HG02943 (cell line): ENCODE measurements around the gene SSC4D.
"Not testable (repeated sequence)": the region's sequence is repeated elsewhere in the genome, so short reads cannot be mapped to it uniquely, and the experiment has no call there.

ENCODE experiments used
- ATAC-seq: cut with Tn5 transposase; IDR thresholded peaks from one replicate; pipeline ENCODE4 v1.9.1; 2021; ENCODE audit warnings: mild to moderate bottlenecking, low read depth, moderate library complexity; ENCODE audit not compliant: unreplicated experiment

Gene SSC4D

DNA sequence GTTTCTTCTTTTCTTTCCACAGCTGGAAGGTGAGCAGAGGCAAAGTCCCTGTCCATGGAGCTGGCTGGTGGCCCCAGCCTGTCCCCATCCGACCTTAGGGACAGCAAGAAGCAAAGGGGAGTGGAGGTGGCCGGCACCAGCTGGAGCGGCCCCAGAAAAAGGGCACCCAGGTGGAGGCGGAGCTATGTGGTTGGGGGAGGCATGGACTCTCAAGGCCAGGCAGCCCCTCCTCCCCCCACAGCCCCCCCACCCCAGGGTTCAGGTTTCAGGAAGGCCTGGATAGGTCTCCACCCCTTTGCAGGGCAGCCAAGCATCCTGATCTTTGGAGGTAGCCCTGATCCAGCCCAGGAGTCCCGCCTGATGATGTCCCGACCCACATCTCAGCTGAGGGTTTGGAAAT is at the start of gene SSC4D:
TSS of gene SSC4D (minus strand) at position 161 of the 400 bp plus-strand sequence. CDS start 5,258 bp downstream, outside the sequence.
- ATAC-seq = no peak

GRCh38 chr7:76458504-76458903 is 49.0 kb upstream of the SSC4D start:
- ATAC-seq = not testable (repeated sequence)

DNA sequence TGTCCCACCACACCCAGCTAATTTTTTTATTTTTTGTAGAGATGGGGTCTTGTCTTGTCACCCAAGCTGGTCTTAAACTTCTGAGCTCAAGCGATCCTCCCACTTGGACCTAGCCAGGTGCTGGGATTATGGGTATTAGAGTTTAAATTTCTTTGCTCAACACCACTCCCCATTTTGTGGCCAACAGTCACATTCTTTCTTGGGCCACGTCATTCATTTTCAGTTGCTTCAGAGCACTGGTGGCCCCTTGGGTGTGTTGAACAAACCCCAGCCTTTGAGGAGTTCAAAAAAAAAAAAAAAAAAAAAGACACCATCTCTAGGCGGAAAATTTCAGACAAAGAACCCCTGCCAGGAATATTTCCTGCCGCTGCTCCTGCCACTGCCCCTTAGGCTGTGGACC is 47.5 kb upstream of the SSC4D start:
- ATAC-seq = not testable (repeated sequence)

GRCh38 chr7:76445577-76446008 is 36.1 kb upstream of the SSC4D start:
- ATAC-seq = peak; percentile 83

DNA sequence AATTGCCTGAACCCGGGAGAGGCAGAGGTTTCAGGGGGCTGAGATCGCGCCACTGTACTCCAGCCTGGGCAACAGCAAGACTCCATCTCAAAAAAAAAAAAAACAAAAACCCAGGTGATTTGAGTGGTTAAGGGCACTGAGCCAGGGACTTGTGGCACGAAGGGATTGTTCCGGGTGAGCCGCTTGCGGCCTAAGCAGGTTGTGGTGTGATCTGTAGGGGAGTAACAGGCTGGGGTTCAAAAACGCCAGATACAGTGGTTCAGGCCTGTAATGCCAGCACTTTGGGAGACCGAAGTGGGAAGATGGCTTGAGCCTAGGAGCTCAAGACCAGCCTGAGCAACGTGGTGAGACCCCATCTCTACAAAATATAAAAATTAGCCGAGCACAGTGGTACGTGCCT is 34.3 kb upstream of the SSC4D start:
- not testable (repeated sequence) for ATAC-seq

DNA sequence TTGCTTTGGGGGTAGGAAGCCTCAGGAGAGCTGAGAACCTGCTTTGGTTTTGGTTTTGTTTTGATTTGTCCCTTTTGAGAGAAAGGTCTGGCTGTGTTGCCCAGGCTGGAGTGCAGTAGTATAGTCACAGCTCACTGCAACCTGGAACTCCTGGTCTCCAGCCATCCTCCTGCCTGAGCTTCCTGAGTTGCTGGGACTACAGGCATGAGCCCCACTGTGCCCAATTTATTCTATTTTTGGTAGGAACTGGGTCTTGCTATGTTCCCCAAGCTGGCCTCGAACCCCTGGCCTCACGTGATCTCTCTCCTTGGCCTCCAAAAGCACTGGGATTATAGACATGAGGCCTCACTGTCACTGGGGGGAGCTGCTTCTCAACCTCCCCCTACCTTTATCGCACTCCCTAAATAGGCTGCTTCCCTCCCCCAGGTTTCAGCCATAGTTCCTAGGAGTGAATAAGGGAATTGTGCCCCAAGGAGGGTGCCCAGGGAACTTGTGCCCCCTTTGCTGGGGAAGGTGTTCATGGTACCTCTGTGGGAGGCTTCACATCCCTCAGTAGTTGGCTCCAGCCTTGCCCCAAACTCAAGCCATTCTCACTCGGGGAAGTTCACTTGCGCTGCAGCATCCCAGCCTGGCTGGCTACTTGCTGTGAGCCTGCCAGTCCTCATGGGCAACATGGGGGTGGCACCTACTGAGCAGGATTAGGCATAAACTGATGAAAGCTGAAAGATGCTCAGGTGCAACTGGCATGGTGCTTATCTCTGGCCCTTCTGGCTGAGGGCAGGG is 33.4 kb upstream of the SSC4D start:
- ATAC-seq = not testable (repeated sequence)

DNA sequence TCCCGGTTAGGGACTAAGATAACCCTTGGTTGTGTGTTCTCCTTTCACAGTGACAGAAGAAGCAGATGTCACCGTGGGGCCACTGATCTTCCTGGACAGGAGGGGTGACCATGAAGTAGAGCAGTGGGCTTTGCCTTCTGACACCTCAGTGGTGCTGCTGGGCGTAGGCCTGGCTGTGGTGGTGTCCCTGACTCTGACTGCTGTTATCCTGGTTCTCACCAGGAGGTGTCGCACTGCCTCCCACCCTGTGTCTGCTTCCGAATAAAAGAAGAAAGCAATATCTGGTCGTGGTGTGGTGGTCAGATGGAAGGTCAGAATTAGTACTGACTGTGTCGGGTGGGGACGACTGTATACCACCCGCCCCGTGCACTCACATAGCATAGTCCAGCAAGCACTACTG is 32.3 kb upstream of the SSC4D start:
- ATAC-seq = peak; percentile 49

DNA sequence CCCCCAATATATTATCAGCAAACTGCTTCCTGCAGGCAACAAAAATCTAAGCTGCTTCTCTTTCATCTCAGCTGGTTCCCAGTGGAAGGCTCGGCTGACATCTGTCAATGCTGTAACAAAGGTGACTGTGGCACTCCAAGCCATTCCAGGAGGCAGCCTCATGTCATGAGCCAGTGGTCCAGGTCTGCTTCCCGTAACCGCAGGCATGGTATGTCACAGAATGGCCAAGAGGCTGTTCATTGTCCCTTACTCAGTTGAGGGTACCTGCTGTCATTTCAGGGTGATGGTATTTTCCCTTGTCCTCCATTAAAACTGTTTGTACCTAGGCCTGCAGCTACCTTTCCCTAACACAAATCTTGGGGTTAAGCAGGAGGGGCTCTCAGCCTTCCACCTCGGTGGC is 30.9 kb upstream of the SSC4D start:
- not testable (repeated sequence) for ATAC-seq

DNA sequence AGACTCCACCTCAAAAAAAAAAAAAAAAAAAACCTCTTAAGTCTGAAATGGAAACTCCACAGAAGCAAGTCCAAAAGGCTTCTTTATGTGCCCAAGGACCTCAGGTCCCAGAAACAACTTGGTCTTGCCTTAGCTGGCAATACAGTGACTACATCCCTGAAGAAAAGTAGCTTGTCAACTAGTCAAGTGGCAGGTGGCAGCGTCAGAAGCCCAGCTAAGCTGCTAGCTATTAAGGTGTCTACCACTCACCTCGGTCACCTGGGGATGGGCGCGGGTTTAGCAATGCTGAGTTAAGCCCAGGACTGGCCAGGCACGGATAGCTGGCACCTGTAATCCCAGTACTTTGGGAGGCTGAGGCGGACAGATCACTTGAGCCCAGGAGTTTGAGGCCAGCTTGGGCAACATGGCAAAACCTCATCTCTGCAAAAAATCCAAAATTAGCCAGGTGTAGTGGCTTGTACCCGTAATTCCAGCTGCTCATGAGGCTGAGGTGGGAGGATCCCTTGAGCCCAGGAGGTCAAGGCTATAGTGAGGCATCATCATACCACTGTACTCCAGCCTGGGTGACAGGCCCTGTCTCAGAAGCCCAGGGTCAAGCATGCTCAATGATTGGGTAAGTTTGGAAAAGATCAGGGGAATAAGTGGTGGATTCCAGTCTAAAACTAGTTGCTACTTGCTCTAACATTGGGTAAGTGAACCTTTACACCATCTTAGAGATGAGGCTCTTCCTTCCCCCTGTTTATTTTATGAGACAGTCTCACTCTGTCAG is 29.8 kb upstream of the SSC4D start:
- ATAC-seq = not testable (repeated sequence)

DNA sequence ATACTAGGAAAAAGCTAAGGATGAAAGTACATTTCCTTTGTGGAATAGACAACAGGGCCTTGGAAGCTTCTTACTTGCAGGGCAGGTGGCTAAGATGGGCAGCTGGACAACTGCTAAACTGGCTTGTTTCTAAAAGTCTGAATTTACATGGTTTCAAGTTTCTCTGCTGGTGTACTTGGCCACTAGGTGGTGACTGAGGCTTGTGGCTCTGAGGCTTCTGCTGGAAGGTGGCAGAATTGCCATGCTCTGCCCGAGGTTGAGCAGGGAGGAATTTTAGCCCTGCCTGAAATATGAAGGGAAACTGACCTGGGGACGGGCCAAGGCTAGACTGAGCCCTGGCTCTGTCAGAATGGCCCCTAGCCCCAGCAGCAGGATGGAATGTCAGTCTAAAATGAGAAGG is 28.4 kb upstream of the SSC4D start:
- ATAC-seq = not testable (repeated sequence)

GRCh38 chr7:76430836-76431235 is 21.3 kb upstream of the SSC4D start:
- no peak for ATAC-seq

DNA sequence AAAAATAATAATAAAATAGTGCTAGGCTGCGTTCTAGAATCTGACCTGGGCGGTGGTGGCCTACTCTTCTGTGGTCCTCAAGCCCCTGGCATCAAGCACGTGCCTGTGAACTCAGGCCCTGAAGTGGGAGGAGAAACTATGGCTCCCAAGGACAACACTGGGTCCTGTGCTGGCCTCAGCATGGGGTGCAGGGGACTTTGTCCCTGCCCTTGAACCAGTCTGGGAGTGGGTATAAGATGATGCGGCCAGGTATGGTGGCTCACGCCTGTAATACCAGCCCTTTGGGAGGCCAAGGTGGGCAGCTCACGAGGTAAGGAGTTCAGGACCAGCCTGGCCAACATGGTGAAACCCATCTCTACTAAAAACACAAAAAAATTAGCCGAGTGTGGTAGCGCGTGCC is 20.7 kb upstream of the SSC4D start:
- ATAC-seq = no peak

- ATAC-seq = no peak
Observed at GRCh38 chr7:76428868-76429805, 19.6 kb upstream of the SSC4D start.

- no peak for ATAC-seq
Observed at GRCh38 chr7:76428149-76428823, 18.8 kb upstream of the SSC4D start.

GRCh38 chr7:76427635-76428034 is 18.1 kb upstream of the SSC4D start:
- ATAC-seq = no peak

DNA sequence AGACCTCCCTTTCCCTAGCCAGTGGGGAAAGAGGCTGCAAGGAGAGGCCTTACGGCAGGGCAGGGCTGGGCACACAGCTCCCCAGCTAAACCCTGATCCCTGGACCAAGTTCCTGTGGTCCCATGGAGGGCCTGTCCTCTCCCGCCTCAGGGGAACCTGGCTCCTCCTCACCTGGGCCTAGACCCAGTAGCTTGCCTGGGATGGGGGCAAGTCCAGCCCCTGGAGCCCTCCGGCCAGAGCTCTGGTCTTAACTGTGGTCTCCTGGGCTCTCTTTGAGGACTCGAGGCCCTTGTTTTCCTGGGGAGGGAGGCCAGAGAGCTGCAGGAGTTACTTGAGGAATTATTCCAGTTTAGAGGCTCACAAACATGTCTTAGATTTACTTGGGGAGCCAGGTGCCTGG is 16.7 kb upstream of the SSC4D start:
- ATAC-seq = no peak

- not testable (repeated sequence) for ATAC-seq
Observed at GRCh38 chr7:76425558-76425957, 16.1 kb upstream of the SSC4D start.

GRCh38 chr7:76425156-76425555 is 15.7 kb upstream of the SSC4D start:
- no peak for ATAC-seq

DNA sequence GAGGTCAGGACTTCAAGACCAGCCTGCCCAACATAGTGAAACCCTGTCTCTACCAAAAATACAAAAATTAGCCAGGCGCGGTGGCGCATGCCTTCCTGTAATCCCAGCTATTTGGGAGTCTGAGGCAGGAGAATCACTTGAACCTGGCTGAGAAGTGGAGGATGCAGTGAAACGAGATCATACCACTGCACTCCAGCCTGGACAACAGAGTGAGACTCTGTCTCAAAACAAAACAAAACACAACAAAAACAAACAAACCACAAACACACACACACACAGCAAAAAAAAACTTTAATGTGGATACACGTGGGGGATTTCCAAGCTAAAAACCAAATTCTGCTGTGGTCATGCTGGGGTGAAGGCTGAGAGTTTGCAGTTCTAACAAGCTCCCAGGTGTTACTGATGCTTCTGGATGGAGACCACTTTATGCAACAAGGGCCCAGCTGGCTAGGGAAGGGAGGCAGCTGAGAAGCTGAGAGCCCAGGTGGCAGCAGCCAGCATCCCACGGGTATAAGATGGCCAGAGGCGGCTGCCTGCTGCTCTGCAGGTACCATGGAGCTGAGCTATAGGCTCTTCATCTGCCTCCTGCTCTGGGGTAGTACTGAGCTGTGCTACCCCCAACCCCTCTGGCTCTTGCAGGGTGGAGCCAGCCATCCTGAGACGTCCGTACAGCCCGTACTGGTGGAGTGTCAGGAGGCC is 15.1 kb upstream of the SSC4D start, which contains the start of gene ZP3:
TSS of gene ZP3 (plus strand) at position 538 of the 699 bp plus-strand sequence. CDS start at position 553, 15 bp downstream.
- no peak for ATAC-seq
